T-helper 1 cell treated with Interleukin-12 subunit alpha and Interleukin-12 subunit beta and Interleukin-4 antibody, amounts not matched to agents 30 ng/mL and 1 ng/mL, for 36 hours (primary cell): ENCODE measurements around the gene FASN. TPM values are rescaled to one million over a fixed set of nuclear protein-coding genes. Genes with fewer than 3 reads are reported as not detected.

Source experiments
- intact Hi-C: fragments of 100-400 bp; cut with micrococcal nuclease; formaldehyde crosslinking; loops from one replicate; pipeline ENCODE4 v1.15.1; 2024
- total RNA-seq: library from RNA; stranded (reverse); gene quantifications from 2 replicates; pipeline ENCODE4 v1.2.3, GENCODE V29; 2022

FASN gene
- total RNA-seq, 1 donor from 2014 or later = 185 TPM

GRCh38 chr17:82048571-82048971 lies 49.5 kb downstream of the FASN start:
- intact Hi-C loops = no loop called here

DNA sequence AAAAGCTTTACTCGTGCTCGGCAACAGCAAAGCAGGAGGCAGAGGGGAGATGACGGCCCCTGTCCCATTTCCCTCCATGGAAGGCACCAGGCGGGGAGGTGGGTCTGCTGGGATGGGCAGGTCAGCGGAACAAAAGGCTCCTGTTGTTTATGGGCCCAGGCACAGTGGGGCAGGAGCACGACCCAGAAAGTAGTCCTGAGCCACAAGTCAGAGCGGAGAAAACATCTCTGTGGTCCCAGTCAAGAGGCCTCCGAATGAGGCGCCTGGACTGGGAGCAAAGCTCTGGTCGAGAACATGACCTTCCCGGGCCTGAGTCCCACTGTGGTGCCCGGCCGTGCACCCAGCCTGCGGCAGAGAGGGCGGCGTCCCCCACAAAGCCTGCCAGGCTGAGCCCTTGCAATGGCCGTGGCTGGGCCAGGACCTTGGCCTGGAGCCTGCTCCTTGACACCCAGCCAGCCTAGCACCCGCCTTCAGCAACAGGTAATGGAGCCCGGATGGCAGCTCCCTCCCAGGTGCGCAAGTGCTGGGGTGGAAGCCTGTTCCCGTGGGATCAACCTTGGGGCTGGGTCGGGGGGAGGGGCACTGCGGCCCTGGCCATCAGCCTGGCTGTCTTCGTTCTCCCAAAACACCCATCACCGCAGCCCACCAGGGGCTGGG lies 50.0 kb downstream of the FASN start:
- intact Hi-C loops = no loop called here

DNA sequence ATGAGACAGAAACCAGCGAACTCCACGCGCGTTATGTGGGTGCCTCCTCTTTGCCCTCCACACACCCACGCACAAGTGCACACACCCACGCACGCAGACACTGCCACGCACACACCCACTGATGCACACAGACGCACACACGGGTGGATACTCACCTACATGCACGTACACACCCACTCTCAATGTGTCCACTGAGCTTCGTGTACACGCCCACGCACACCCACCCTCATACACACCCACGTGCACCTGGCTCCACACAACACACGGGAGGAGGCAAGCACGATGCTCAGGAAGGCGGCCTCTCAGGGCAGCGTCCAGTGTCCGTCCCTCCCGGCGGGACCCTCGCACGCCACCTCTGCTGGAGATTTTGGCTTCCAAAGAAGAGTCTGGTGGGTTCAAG lies 50.7 kb downstream of the FASN start:
- intact Hi-C loops = no loop called here

DNA sequence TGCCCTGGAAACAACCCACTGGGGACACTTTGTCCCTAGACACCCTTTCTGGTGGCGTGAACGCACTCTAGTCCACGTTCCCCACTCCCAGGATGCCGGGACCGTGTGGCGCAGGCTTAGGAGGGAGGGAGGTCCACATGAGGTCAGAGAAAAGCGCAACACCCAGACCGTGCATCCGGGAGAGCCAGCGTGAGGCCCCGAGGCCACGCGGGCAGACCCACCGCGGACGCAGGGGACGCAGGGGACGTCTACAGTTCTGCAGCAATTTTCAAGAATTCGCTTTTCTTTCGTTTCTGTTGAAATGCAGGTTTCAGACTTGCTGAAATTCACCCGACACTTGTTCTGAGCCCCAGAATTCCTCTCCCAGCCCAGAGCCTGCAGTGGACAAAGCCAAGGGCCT lies 51.1 kb downstream of the FASN start:
- intact Hi-C loops = no loop called here

GRCh38 chr17:82045936-82046484 lies 52.0 kb downstream of the FASN start:
- intact Hi-C loops = no loop called here

DNA sequence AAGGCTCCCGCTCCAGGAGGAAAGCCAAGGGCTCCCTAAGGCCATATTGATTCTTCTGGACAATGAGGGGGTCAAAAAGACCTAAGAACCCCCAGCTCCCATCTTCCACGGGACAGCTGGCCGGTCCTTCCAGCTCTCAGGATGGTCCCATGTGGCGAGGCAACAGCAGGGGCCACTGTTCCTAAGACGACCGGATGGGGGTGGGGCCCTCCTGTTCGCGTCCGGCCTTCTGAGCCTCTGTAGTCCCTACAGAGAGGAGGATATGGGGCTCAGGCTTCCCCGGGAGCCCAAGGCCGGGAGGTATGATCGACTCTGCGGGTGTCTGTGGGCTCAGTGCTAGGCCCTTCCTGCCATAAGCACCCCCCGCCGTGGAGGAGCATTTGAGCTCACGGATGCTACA lies 54.5 kb downstream of the FASN start:
- intact Hi-C loops = no loop called here

DNA sequence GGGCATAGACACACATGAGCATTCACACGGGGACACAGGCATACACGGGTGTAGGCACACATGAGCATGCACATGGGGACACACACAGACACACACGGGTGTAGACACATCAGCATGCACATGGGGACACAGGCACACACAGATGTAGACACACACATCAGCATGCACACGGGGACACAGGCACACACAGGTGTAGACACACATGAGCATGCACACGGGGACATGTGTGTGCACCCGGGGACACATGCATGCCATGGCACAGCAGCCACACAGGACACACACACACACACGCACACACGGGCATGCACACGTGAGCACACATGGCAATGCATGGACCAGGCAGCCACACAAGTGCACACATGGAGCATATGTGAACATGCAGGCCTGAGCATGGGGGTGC lies 55.4 kb downstream of the FASN start:
- intact Hi-C loops = no loop called here

DNA sequence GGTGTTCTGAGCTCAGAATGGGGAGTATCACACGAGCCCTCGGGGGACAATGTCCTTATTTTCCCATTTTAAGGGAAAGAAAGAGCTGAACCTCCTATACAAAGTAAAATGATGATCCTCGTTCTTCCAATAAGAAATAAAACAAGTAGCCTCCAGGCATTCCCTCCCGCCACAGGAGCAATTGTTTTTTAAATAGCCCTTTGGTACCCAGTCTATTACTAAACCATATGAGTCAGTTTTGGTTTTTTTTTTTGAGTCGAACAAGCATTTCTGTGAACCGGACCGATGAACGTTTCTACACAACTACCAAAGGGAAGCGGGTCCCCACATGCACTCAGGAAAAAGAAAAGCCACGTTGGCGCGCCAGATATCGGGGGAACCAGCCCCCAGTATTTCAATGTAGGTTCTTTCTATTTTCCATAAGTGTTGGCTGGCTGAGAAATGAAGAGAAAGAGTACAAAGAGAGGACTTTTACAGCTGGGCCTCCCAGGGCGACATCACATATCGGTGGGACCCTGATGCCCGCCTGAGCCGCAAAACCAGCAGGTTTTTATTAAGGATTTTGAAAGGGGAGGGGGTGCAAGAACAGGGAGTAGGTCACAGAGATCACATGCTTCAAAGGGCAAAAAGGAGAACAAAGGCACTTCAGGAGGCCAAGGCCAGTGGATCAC lies 56.8 kb downstream of the FASN start:
- intact Hi-C loops = no loop called here

GRCh38 chr17:82039695-82040299 lies 58.2 kb downstream of the FASN start:
- intact Hi-C loops = loop anchor here (5.0 to 10.0 kb wide), 2 partner anchors 168 to 545 kb away; no protein-coding TSS in a partner anchor

- intact Hi-C loops = loop anchor here (5.0 to 10.0 kb wide), 2 partner anchors 168 to 546 kb away; no protein-coding TSS in a partner anchor
These were observed 59.1 kb downstream of the FASN start for GRCh38 chr17:82038796-82039409.

DNA sequence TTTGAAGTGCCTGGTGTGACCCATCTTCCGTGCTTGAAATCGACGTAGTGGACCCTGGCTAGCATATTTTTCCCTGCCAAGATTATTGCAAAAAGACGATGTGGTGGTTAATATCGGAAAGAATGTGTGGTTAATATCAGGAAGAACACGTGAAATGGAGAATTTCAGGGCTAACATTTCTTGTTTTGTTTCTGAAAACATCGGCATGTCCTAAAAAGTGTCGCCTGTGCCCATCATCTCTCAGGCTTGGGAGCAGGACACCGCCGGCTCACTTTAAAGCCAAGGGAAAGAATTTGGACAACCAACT lies 60.2 kb downstream of the FASN start:
- intact Hi-C loops = loop anchor here (1.0 to 10.0 kb wide), 9 partner anchors 13 to 547 kb away; partner anchors contain the start of genes DUS1L, FASN, GPS1 and LRRC45

GRCh38 chr17:82037092-82037888 lies 60.7 kb downstream of the FASN start, which contains the start of gene DCXR:
DCXR (minus strand) TSS chr17:82037697; CDS start chr17:82037682, 15 bp downstream.
- intact Hi-C loops = loop anchor here (1.0 to 10.0 kb wide), 9 partner anchors 14 to 548 kb away; partner anchors contain the start of genes DUS1L, FASN, GPS1 and LRRC45

DNA sequence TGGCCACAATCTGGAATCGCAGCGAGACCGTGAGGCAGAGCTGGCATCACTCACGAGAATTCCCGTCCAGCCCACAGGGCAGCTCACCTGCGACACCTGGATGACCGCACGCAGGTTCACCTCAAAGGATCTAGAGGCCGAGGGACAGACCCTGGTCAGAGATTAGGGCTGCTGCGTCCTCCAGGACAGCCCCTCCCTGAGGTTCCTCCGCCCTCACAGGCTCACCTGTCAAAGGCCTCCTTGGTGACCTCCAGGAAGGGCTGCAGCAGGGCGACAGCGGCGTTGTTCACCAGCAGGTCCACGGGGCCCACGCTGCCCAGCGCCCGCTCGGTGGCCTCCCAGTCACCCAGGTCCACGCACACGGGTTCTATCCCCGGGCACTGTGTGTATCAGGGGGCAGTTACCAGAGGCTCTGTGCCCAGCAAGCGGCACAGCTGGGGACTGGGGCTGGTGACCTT lies 61.4 kb downstream of the FASN start:
- intact Hi-C loops = loop anchor here (1.0 to 10.0 kb wide), 9 partner anchors 13 to 548 kb away; partner anchors contain the start of genes DUS1L, FASN, GPS1 and LRRC45

DNA sequence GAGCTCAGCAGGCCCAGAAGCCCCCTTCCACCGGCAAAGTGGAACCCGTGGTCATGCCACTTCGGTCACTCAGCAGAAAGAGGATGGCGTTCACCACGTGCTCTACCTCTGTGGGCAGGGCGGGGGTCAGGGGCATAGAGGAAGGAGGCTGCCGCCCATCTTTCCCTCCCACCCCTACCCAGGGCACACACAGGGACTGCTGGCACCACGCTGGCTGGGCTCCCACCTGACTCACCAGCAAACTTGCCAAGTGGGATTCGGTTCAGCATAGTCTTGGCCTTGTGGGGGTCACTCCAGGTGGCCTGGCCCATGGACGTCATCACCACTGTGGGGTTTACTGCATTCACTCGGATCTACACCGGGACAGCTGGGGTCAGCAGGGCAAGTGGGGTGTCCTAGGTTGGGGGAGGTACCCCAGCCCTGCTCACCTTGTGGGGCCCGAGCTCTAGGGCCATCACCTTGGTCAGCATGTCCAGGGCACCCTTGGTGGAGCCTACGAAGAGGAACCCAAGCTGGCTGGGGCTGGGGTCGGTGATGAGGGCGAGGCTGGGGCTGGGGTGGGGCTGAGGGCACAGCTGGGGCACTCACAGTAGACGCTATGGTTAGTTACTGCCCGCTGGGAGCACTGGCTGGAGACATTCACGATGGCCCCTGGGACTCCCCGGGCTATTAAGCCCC lies 61.9 kb downstream of the FASN start:
- intact Hi-C loops = loop anchor here (2.0 to 10.0 kb wide), 3 partner anchors 171 to 549 kb away; partner anchors contain the start of gene NARF

DNA sequence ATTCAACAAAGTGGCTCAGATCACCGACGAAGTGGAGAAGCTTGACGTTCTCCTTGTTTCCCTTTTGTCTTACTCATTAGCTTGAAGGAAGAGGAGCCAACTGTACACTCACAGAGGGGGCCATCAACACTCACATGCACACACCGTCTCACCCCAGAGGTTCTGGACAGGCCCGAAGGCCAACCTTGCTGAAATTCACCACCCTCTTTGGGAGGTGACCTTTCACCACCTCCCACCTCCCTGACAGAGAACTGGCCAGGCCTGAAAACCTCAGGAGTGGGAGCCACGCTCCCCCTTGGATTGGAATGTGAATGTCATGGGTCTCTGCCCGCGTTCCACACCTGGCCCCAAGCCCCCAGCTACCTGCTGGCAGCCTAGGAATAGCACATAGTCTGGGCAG lies 62.5 kb downstream of the FASN start:
- intact Hi-C loops = loop anchor here (5.0 to 10.0 kb wide), 2 partner anchors 172 to 549 kb away; no protein-coding TSS in a partner anchor

GRCh38 chr17:82034371-82035011 lies 63.5 kb downstream of the FASN start:
- intact Hi-C loops = loop anchor here (5.0 to 10.0 kb wide), 2 partner anchors 173 to 550 kb away; no protein-coding TSS in a partner anchor

- intact Hi-C loops = loop anchor here (10.0 kb wide), 1 partner anchor 551 kb away; no protein-coding TSS in a partner anchor
These were observed 64.5 kb downstream of the FASN start for GRCh38 chr17:82033359-82034085.

- intact Hi-C loops = loop anchor here (1.0 to 10.0 kb wide), 3 partner anchors 9 to 553 kb away; partner anchors contain the start of gene LRRC45
These were observed 66.0 kb downstream of the FASN start for GRCh38 chr17:82031885-82032627.
